Stimulated activated CD4-positive, alpha-beta T cell treated with anti-CD3 and anti-CD28 coated beads, Interleukin-2, amount 100 ng/mL, for 48 hours (primary cell): ENCODE results near the gene INF2.

ENCODE experiments used
- DNase-seq, 2 donors: peaks; one replicate each; pipeline ENCODE4 v3.0.0-alpha.2; 2020

The INF2 gene

GRCh38 chr14:104677512-104678332 is 11.7 kb upstream of the INF2 start:
- peak; percentile 65 to 66 for DNase-seq

GRCh38 chr14:104678346-104678745 is 11.1 kb upstream of the INF2 start:
- no peak for DNase-seq

GRCh38 chr14:104678901-104679705 is 10.3 kb upstream of the INF2 start:
- DNase-seq: no peak

GRCh38 chr14:104680056-104680805 is 9.2 kb upstream of the INF2 start:
- no peak for DNase-seq

- DNase-seq: no peak
Observed at GRCh38 chr14:104680806-104681688, 8.4 kb upstream of the INF2 start.

GRCh38 chr14:104681689-104682074 is 7.7 kb upstream of the INF2 start:
- no peak for DNase-seq

- no peak for DNase-seq
Observed at GRCh38 chr14:104682107-104682593, 7.3 kb upstream of the INF2 start.

- DNase-seq: no peak
Observed at GRCh38 chr14:104683653-104684448, 5.6 kb upstream of the INF2 start.

GRCh38 chr14:104684449-104684821 is 5.0 kb upstream of the INF2 start:
- no peak for DNase-seq

GRCh38 chr14:104685216-104685997 is 4.0 kb upstream of the INF2 start:
- DNase-seq: no peak

- no peak for DNase-seq
Observed at GRCh38 chr14:104685998-104686610, 3.3 kb upstream of the INF2 start.

GRCh38 chr14:104686624-104687517 is 2.5 kb upstream of the INF2 start:
- DNase-seq: no peak

GRCh38 chr14:104687601-104688504 is 1.6 kb upstream of the INF2 start:
- DNase-seq: no peak

- DNase-seq: no peak
Observed at GRCh38 chr14:104688505-104689108, 811 bp upstream of the INF2 start.

- no peak for DNase-seq
Observed at GRCh38 chr14:104689881-104690711, 678 bp downstream of the INF2 start.

- no peak for DNase-seq
Observed at GRCh38 chr14:104690861-104691455, 1.5 kb downstream of the INF2 start.
